RWPE2 (cell line): Measurements from ENCODE around the gene ACYP2.

Experiments
- ATAC-seq: fragments of 200-7000 bp; cut with Tn5 transposase; 3 replicates; pipeline ENCODE4 v1.9.1; 2021; ENCODE audit warnings: low read depth
- DNase-seq: peaks from one replicate; pipeline ENCODE4 v3.0.0-alpha.2; 2020; ENCODE audit warnings: low spot score
- H3K27ac ChIP-seq: fragments of 450-650 bp; 2 replicates; pipeline ENCODE4 v1.5.1; 2017; ENCODE audit warnings: mild to moderate bottlenecking; ENCODE audit not compliant: poor library complexity, severe bottlenecking
- H3K27me3 ChIP-seq: fragments of 250-450 bp; sonication (Bioruptor Pico); 2 replicates; pipeline ENCODE4 v1.5.1; 2021; ENCODE audit warnings: mild to moderate bottlenecking, moderate library complexity; ENCODE audit not compliant: insufficient read depth, poor library complexity, severe bottlenecking
- H3K36me3 ChIP-seq: fragments of 250-450 bp; sonication (Bioruptor Pico); 2 replicates; pipeline ENCODE4 v1.5.1; 2020; ENCODE audit warnings: low read depth, mild to moderate bottlenecking, moderate library complexity
- H3K4me1 ChIP-seq: fragments of 250-450 bp; sonication (Bioruptor Pico); 2 replicates; pipeline ENCODE4 v1.5.1; 2021; ENCODE audit warnings: mild to moderate bottlenecking, moderate library complexity; ENCODE audit not compliant: insufficient read depth, poor library complexity, severe bottlenecking
- H3K4me3 ChIP-seq: fragments of 250-450 bp; sonication (Bioruptor Pico); 2 replicates; pipeline ENCODE4 v1.5.1; 2021; ENCODE audit warnings: mild to moderate bottlenecking, moderate library complexity; ENCODE audit not compliant: severe bottlenecking
- H3K9me3 ChIP-seq: fragments of 250-450 bp; sonication (Bioruptor Pico); 2 replicates; pipeline ENCODE4 v1.5.1; 2021; ENCODE audit warnings: mild to moderate bottlenecking, moderate library complexity; ENCODE audit not compliant: severe bottlenecking
- CTCF ChIP-seq: fragments of 450-650 bp; IDR thresholded peaks from one replicate; pipeline ENCODE4 v1.5.1; 2017; ENCODE audit warnings: mild to moderate bottlenecking, moderate library complexity; ENCODE audit not compliant: poor library complexity, severe bottlenecking

ACYP2 gene

DNA sequence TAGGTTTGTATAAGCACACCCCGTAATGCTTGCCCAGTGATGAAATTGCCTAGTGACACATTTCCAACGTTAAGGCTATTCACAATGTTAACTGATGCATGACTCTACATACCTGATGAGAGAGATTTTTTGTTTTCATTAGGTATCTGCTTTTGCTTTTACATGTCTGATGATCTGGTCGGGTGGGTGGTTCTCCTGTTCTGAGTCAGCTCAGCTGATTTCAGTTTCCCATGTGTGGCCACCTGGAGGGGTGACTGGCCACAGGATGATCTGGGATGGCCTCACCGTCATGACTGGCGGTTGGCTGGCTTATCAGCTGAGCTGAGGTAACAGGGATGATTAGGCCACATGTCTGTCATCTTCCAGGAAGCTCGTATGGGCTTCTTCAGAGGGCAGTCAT is 33.8 kb upstream of the ACYP2 start:
- peak; percentile 69 for DNase-seq
- Histone ChIP-seq H3K9me3 (no peaks in the 10 kb centered on the region), H3K4me3 (no peak overlapping the region), H3K27ac (peak overlapping the region; percentile 37), H3K27me3 (no peaks in the 10 kb centered on the region), H3K36me3 (no peaks in the 10 kb centered on the region; the same call in 1 of the 2 replicates), H3K4me1 (no peaks in the 10 kb centered on the region)
- peak; percentile 87 for ATAC-seq
- no peak for TF ChIP-seq CTCF

DNA sequence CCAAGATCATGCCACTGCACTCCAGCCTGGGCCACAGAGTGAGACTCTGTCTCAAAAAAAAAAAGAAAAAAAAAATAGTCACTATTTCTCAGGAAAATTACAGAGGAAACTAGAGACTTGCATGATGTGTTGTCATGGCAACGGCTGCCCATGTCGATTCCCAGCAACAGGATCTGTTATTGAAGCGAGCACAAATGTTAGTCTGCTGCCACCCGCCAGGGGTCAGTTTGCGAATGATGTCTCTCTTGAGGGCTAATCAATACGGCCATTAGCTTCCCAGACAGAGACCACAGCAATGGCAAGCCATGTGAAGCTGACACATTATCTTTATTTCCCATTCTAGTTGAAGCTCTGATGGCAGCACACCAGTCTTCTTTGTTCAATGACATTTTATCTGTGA is 32.4 kb upstream of the ACYP2 start:
- H3K4me1 ChIP-seq = no peaks in the 10 kb centered on the region
- no peak overlapping the region for H3K27ac ChIP-seq
- H3K27me3 ChIP-seq = no peaks in the 10 kb centered on the region
- H3K36me3 ChIP-seq = no peaks in the 10 kb centered on the region; the same call in 1 of the 2 replicates
- DNase-seq (no peak), ATAC-seq (no peak)
- TF ChIP-seq CTCF = no peak
- no peak overlapping the region for H3K4me3 ChIP-seq
- H3K9me3 ChIP-seq = no peaks in the 10 kb centered on the region

DNA sequence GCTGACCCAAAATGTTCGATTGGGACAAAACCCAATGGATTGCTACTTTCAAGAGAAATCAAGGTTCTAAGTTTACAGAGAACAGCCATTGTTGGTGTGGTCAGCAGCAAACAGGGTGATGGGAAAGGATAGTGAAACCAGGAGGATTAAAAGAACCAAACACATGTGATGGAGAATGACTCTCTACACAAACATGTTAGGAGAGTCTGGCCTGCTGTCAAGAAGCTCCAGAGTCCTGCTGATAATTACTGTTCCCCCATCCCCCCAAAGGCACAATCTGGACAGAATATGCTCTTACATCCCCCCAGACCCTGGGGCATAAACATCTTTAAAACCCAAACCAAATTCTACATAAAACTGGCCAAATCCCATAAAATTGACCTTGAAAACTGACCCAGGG is 32.0 kb upstream of the ACYP2 start:
- ATAC-seq = no peak
- TF ChIP-seq CTCF = no peak

DNA sequence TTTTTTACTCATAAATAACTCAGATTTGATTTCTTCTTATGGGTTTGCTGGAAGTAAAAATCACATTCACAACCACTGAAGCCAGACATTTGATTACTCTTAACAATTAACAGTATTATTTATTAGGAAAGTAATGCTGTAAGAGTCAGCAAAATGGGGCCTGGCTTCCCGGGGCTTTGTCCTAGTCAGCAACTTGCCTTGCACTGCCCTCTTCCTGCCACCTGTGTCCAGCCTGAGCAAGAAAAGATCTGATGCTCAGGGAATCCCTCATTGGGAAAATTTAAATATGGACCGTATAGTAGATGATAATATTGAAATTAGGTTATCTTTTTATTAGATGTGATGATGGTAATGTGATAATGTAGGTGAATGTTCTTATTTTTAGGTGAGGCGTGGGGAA is 30.8 kb upstream of the ACYP2 start:
- H3K36me3 ChIP-seq = no peaks in the 10 kb centered on the region; the same call in 1 of the 2 replicates
- H3K27ac ChIP-seq = no peak overlapping the region
- no peaks in the 10 kb centered on the region for H3K4me1 ChIP-seq
- ATAC-seq = peak; percentile 41; the same call in 1 of the 3 replicates
- TF ChIP-seq CTCF = peak; percentile 53
- H3K4me3 ChIP-seq = no peak overlapping the region
- DNase-seq = no peak
- no peaks in the 10 kb centered on the region for H3K27me3 ChIP-seq
- no peaks in the 10 kb centered on the region for H3K9me3 ChIP-seq

More for the DNA sequence above, 32.0 kb upstream of the ACYP2 start:
- no peak for DNase-seq
- H3K4me3 ChIP-seq = no peak overlapping the region
- no peaks in the 10 kb centered on the region for H3K4me1 ChIP-seq
- H3K9me3 ChIP-seq = no peaks in the 10 kb centered on the region
- no peaks in the 10 kb centered on the region for H3K27me3 ChIP-seq
- no peaks in the 10 kb centered on the region; the same call in 1 of the 2 replicates for H3K36me3 ChIP-seq
- H3K27ac ChIP-seq = no peak overlapping the region

DNA sequence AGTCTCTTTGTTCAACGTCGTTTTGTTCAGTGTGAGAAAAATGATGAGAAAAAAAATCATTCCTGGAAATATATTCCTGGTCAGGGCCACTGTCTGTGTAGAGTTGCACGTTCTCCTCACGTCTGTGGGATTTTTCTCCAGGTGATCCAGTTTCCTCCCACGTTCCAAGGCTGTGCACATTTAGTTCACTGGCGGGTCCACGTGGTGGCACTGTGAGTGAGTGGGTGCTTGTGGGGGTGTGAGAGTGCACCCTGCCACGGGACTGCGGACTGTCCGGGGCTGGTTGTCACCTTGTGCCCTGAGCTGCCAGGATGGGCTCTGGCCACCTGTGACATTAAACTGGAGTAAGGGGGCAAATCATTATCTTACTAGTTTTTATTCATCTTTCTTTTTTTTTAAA is 30.3 kb upstream of the ACYP2 start:
- H3K36me3 ChIP-seq = no peaks in the 10 kb centered on the region; the same call in 1 of the 2 replicates
- no peak overlapping the region for H3K27ac ChIP-seq
- no peak for ATAC-seq
- no peaks in the 10 kb centered on the region for H3K9me3 ChIP-seq
- no peak overlapping the region for H3K4me3 ChIP-seq
- no peaks in the 10 kb centered on the region for H3K4me1 ChIP-seq
- H3K27me3 ChIP-seq = no peaks in the 10 kb centered on the region
- TF ChIP-seq CTCF = no peak
- no peak for DNase-seq
